Glutamatergic neuron (in vitro differentiated cells): ENCODE data around the gene PHETA1. TPM values are rescaled to one million over a fixed set of nuclear protein-coding genes. Genes with fewer than 3 reads are reported as not detected.

Experiments used
- DNase-seq: peaks from one replicate; pipeline ENCODE4 v3.0.0; 2022
- H3K27ac Mint-ChIP-seq: one replicate; pipeline ENCODE4 v1.8.0; 2020; ENCODE audit warnings: mild to moderate bottlenecking, mixed read lengths, inconsistent platforms; ENCODE audit not compliant: unreplicated experiment
- H3K27me3 Mint-ChIP-seq: one replicate; pipeline ENCODE4 v1.8.0; 2020; ENCODE audit warnings: mild to moderate bottlenecking, moderate library complexity, mixed read lengths, inconsistent platforms; ENCODE audit not compliant: unreplicated experiment
- H3K36me3 Mint-ChIP-seq: one replicate; pipeline ENCODE4 v1.8.0; 2020; ENCODE audit warnings: mild to moderate bottlenecking, mixed read lengths, inconsistent platforms; ENCODE audit not compliant: unreplicated experiment
- H3K4me1 Mint-ChIP-seq: one replicate; pipeline ENCODE4 v1.8.0; 2020; ENCODE audit warnings: mild to moderate bottlenecking, low read depth, mixed read lengths, inconsistent platforms; ENCODE audit not compliant: unreplicated experiment
- H3K4me3 Mint-ChIP-seq: one replicate; pipeline ENCODE4 v1.8.0; 2020; ENCODE audit warnings: mild to moderate bottlenecking, mixed read lengths, inconsistent platforms; ENCODE audit not compliant: unreplicated experiment
- H3K9me3 Mint-ChIP-seq: one replicate; pipeline ENCODE4 v1.8.0; 2020; ENCODE audit warnings: mild to moderate bottlenecking, moderate library complexity, mixed read lengths, inconsistent platforms; ENCODE audit not compliant: unreplicated experiment
- total RNA-seq: library from RNA; stranded (reverse); fragmentation: NEBNext Ultra II Directional; extraction: Animal tissue kit (Norgen Biotek cat#: 25700); gene quantifications from one replicate; pipeline ENCODE4 v1.2.1, GENCODE V29; 2021; ENCODE audit not compliant: unreplicated experiment
- TF ChIP-seq, protein P1 (sequence below): fragments of 200-600 bp; sonication (generic); IDR thresholded peaks from one replicate; pipeline ENCODE4 v1.5.0; 2021; ENCODE audit not compliant: partially characterized antibody, unreplicated experiment

PHETA1 gene
- total RNA-seq, 1 donor from 2014 or later = 33.2 TPM

DNA sequence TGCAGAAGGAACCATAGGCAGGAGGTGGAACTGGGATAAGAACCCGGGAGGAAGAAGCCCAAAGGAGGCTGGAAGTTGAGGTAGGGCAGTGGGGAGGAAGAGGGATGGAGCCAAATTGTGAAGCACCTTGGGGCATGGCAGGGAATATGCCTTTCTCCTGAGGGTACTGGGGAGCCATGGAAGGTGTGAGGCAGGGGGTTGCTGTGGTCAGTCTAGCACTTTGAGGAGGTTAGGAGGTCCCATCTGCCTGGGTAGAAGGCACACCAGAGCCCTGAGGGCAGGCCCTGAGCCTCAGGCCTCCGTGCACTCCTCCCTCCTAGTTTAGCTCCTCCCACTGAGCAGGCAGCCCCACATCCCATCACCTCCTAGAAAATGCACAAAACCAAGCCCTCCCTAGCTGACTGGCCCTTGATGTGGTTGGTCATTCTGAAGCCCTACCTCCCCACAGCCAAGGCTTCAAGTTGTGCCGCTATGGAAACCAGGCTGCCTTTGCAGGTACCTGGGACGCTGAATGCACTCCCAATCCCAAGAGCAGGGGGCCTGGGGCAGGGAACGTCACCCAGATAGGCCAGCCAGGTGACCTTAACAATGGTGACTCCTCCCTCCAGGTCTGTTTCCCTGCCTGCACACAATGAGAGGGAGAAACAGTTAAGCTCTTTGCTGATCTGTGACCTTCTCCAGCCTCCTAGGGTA is 15.1 kb downstream of the PHETA1 start:
- no peak overlapping the region for H3K27ac Mint-ChIP-seq
- TF ChIP-seq, protein P1, sequence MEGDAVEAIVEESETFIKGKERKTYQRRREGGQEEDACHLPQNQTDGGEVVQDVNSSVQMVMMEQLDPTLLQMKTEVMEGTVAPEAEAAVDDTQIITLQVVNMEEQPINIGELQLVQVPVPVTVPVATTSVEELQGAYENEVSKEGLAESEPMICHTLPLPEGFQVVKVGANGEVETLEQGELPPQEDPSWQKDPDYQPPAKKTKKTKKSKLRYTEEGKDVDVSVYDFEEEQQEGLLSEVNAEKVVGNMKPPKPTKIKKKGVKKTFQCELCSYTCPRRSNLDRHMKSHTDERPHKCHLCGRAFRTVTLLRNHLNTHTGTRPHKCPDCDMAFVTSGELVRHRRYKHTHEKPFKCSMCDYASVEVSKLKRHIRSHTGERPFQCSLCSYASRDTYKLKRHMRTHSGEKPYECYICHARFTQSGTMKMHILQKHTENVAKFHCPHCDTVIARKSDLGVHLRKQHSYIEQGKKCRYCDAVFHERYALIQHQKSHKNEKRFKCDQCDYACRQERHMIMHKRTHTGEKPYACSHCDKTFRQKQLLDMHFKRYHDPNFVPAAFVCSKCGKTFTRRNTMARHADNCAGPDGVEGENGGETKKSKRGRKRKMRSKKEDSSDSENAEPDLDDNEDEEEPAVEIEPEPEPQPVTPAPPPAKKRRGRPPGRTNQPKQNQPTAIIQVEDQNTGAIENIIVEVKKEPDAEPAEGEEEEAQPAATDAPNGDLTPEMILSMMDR = no peak
- no peaks in the 10 kb centered on the region for H3K4me1 Mint-ChIP-seq
- peaks cover 7% of the 10 kb centered on the region for H3K36me3 Mint-ChIP-seq
- no peaks in the 10 kb centered on the region for H3K27me3 Mint-ChIP-seq
- no peak for DNase-seq
- peaks cover 4% of the 10 kb centered on the region for H3K9me3 Mint-ChIP-seq
- H3K4me3 Mint-ChIP-seq = no peak overlapping the region

DNA sequence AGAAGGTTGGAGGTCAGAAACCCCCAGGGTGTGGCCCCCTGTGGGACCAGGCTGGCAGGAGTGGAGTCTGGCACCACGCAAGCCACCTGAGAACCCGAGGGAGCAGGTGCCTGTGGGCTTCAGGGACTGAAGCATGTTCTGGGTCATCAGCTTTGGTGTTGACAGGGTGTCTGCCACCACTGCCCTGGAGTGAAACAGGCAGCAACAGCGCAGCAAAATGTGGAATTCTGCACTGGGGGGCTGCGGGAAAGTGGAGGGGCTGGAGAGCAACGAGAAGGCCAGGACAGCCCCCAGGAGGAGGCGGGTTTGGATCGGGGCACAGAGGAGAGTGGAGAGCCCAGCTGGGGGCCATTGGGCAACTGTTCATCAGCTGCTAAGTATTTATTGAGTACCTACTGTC is 15.9 kb downstream of the PHETA1 start:
- H3K4me1 Mint-ChIP-seq = no peaks in the 10 kb centered on the region
- peaks cover 4% of the 10 kb centered on the region for H3K9me3 Mint-ChIP-seq
- peaks cover 2% of the 10 kb centered on the region for H3K27me3 Mint-ChIP-seq
- TF ChIP-seq, protein P1 = no peak
- H3K27ac Mint-ChIP-seq = no peak overlapping the region
- H3K4me3 Mint-ChIP-seq = no peak overlapping the region
- peaks cover 13% of the 10 kb centered on the region for H3K36me3 Mint-ChIP-seq
- DNase-seq = no peak

DNA sequence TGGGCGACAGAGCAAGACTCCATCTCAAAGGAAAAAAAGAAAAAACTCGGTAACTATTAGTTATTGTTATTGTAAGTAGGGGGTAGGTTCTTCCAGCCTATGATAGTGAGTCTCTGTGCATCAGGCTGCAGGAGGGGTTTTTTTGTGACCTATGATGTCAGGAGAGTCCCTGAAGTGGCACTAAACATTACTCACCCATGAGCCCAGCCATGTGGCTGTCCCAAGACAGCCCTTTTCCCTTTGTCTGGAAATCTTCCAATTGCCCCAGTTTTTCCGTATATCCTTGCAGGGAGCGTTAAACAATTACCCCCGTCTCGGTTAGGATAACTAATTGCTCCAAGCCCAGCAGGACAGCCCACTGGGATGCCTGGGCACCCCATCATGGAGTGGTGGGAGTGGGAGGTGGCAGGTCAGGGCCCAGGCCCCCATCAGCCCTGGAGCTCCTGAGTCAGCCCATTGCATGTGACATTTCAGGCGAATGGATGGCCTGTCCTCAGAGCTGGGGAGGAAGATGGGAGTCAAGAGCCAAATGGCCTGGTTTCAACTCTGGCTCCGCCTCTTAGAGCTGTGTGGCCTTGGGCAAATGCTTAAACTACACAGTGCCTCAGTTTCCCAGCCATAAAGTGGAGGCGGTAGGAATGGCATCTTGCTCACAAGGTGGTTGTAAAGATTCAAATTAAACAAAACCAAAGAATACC is 16.4 kb downstream of the PHETA1 start:
- TF ChIP-seq, protein P1 = no peak
- Mint-ChIP-seq H3K27ac (no peak overlapping the region), H3K27me3 (peaks cover 2% of the 10 kb centered on the region), H3K4me3 (no peak overlapping the region), H3K9me3 (peaks cover 4% of the 10 kb centered on the region), H3K36me3 (peaks cover 15% of the 10 kb centered on the region), H3K4me1 (no peaks in the 10 kb centered on the region)
- DNase-seq = no peak

DNA sequence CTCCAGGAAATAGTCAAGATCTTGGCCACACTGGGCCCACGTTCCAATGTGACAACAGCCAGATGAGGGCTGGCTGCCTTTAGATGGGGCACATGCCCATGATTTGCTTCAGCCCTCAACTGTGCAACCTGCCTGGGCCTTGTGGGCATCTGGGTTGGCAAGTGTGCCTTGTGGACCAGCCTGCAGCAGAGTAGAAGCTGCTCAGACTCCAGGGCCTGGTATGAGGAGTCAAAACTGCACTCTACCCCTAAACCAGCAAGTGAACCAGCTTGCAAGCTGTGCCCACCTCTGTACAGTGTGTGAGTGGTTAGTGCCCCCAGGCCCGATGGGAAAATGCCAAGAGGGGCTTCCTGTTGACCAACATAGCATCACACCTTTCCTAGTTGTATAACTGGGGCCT is 17.9 kb downstream of the PHETA1 start:
- no peaks in the 10 kb centered on the region for H3K4me1 Mint-ChIP-seq
- no peak overlapping the region for H3K27ac Mint-ChIP-seq
- TF ChIP-seq, protein P1 = no peak
- H3K27me3 Mint-ChIP-seq = peaks cover 2% of the 10 kb centered on the region
- no peak overlapping the region for H3K4me3 Mint-ChIP-seq
- H3K36me3 Mint-ChIP-seq = peaks cover 21% of the 10 kb centered on the region
- H3K9me3 Mint-ChIP-seq = peaks cover 4% of the 10 kb centered on the region
- no peak for DNase-seq
